Uterus (tissue), 2 donors: ENCODE data around the gene ATG13.

Source experiments
- CTCF ChIP-seq, 4 experiments: fragments of 200-600 bp in 2 of 4; fragments of 450-650 bp in 2 of 4; sonication (generic) in 2 of 4; IDR thresholded peaks; one replicate each; pipeline ENCODE4 v1.5.1; 2016 to 2019; ENCODE audit warnings: antibody characterized with exemption in 4 of 4, mild to moderate bottlenecking in 2 of 4, moderate library complexity in 1 of 4
- POLR2A ChIP-seq, 2 donors: fragments of 450-650 bp; IDR thresholded peaks; one replicate each; pipeline ENCODE4 v1.6.1; 2016; ENCODE audit warnings: antibody characterized with exemption in 2 of 2, mild to moderate bottlenecking in 1 of 2, moderate library complexity in 1 of 2

GRCh38 chr11:46677991-46678740 lies 60.8 kb downstream of the ATG13 start:
- TF ChIP-seq CTCF (IDR thresholded peaks at IDR 0.05) (no peak), POLR2A (IDR thresholded peaks at IDR 0.05) (no peak)
